Measurements from ENCODE around the gene STX5.
"Not testable (repeated sequence)": the region's sequence is repeated elsewhere in the genome, so short reads cannot be mapped to it uniquely, and the experiment has no call there.

STX5 gene, protein sequence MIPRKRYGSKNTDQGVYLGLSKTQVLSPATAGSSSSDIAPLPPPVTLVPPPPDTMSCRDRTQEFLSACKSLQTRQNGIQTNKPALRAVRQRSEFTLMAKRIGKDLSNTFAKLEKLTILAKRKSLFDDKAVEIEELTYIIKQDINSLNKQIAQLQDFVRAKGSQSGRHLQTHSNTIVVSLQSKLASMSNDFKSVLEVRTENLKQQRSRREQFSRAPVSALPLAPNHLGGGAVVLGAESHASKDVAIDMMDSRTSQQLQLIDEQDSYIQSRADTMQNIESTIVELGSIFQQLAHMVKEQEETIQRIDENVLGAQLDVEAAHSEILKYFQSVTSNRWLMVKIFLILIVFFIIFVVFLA

DNA sequence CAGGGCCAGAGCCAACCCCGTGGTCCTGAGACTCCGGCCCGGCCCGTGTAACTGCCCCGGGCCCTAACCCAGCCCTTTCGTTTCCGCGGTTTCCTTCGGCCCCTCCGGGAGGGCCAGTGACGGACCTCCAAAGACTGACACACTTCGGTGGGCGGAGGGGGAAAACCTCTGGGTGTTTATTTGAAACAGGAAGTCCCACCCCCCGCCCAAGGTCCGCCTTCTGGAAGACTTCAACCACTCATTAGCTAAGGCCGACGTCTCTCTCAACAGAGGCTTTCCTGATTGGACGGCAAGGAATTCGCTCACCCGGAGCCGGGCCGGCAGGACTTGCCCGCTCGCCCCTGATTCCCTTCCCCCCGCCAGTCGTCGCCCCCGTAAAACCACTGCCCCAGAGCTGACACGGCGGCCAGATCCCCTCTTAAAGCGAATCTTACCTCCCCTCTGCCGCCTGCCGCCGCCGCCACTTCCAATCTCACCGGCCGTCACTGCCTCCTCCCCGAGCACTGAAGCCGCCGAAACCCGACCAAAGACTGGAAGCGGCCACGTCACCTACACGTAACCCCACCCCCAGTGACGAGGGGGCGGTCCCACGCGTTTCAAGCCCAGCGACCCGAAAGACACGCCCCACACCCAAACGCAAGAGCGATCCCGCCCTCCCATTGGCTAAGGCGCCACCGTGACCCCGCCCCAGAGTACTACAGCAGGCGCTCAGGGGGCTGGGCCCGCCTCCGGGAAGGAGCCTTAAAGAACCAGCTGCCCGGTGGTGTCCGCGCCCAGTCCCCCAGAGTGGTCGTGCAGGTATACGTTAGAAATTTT, at the start of gene STX5:
Gene STX5, minus strand, starts transcription at position 532 of the 816 bp plus-strand sequence. CDS start 808 bp downstream, outside the sequence.
- DNase-seq, result peak; percentile 94

- peak; percentile 88 for DNase-seq
Measured at GRCh38 chr11:62880803-62881578, 49.1 kb upstream of the STX5 start, which contains the start of gene SLC3A2. TSS of gene SLC3A2 (plus strand) at chr11:62880896. CDS start at chr11:62881024, 128 bp downstream.

DNA sequence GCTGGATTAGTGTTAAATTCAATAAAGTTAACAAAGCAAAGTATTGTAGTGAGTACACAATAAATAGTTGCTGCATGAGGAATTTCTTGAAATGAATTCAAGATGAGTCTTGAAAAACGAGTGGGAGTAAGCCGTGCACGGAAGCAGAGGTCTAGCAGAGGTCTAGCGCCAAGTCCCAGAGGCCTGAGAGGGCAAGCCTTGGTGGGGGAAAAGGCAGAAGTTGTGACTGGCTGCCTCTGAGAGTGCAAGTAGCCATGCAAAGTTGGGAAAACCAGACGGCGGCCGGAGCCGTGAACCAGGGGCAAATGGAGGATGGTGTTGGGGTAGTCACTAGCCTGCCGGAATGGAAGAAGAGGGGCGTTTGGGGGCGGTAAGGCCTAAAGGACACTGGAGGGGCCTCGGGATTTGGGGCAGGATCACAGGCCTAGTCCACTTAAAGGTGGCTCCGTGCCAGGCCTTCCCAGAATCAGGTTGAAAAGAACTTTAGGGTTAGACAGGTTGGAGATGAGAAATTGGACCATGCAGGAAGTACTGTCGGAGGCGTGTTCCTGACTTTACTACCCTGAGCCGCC, 48.5 kb upstream of the STX5 start:
- no peak for DNase-seq

GRCh38 chr11:62879235-62879978, 47.6 kb upstream of the STX5 start:
- DNase-seq, result no peak

- DNase-seq, result no peak
Measured at GRCh38 chr11:62876712-62877111, 44.9 kb upstream of the STX5 start.

DNA sequence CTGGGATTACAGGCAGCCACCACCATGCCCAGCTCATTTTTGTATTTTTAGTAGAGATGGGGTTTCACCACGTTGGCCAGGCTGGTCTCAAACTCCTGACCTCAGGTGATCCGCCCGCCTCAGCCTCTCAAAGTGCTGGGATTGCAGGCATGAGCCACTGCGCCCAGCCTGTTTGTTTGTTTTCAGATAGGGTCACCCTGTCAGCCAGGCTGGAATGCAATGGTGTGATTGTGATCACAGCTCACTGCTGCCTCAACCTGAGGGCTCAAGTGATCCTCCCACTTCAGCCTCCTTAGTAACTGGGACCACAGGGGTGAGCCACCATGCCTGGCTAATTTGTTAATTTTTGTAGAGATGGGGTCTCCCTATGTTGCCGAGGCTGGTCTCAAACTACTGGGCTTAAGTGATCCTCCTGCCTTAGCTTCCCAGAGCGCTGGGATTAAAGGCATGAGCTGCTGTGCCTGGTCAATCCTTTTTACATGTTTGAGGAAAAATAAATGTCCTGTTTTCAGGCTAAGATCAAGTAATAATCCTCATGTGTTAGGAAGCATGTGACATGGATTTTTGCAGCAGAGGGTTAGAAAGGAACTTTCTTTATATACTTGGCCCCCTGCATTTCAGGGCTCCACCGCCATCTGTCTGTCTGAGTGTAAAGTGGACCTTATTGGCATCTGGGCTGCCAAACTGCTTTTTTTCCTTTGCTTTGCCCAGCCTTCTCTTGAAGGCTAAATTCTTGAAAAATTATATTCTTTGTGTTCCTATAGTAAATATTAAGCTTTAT, 44.0 kb upstream of the STX5 start:
- DNase-seq, result no peak

DNA sequence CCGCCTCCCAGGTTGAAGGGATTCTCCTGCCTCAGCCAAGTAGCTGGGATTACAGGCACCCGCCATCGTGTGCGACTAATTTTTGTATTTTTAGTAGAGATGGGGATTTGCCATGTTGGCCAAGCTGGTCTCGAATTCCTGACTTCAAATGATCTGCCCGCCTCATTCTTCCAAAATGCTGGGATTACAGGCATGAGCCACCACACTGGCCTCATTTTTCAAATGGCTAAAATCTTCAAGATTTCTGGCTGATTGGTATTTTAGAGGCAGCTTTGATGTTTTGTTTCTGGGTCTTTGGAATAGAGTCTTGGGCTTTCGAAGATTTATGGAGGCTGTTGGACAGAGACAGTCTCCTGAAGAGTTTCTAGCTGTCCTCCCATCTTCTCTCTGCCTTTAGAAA, 43.0 kb upstream of the STX5 start:
- no peak for DNase-seq

DNA sequence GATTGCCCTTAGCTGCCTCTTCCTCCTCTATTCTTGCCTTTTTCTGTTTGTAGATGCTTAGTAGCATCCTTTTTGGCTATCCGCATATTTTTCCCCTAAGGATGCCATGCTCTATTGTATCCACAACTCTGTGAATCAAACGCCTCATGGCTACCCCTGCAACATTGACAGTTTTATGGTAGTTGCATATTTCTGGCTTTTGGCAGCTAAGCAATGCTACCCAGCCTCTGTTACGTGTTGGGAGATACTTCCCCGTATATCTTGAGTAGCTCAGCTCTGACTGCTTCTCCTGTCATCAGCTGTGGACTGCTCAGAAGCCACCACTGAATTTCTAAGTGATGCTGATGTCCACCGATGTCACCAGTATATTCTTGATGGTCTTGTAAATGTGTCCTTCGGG, 33.8 kb upstream of the STX5 start:
- no peak for DNase-seq

GRCh38 chr11:62863687-62864335, 32.0 kb upstream of the STX5 start:
- DNase-seq, result no peak

GRCh38 chr11:62861564-62862192, 29.8 kb upstream of the STX5 start:
- DNase-seq, result not testable (repeated sequence)

DNA sequence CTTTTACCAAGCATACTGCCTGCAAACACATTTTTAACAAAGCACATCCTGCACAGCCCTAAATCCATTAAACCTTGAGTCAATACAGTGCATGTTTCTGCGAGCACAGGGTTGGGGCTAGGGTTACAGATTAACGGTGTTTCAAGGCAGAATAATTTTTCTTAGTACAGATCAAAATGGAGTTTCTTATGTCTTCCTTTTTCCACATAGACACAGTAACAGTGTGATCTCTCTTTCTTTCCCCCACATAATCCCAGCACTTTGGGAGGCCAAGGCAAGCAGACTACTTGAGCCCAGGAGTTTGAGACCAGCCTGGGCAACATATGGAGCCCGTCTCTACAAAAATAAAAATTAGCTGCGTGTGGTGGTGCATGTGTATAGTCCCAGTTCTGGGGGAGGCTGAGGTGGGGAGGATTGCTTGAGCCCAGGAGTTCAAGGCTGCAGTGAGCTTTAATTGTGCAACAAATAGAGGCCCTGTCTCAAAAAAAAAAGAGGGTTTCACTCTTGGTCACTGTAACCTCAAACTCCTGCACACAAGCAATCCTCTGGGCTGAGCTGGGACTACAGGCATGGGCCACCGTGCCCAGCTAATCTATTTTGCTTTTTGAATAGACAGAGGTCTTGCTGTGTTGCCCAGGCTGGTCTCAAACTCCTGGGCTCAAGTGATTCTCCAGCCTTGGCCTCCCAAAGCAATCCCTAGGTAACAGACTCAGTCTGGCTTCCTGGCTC, 29.1 kb upstream of the STX5 start:
- DNase-seq, result no peak

DNA sequence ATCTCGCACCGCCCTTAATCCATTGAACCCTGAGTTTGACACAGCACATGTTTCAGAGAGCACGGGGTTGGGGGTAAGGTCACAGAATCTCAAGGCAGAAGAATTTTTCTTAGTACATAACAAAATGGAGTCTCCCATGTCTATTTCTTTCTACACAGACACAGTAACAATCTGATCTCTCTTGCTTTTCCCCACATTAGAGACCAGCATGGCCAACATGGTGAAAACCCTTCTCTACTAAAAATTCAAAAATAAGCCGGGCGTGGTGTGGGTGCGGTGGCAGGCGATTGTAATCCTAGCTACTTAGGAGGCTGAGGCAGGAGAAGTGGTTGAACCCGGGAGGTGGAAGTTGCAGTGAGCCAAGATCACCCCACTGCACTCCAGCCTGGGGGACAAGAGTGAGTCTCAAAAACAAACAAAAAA, 27.4 kb upstream of the STX5 start:
- DNase-seq, result not testable (repeated sequence)

DNA sequence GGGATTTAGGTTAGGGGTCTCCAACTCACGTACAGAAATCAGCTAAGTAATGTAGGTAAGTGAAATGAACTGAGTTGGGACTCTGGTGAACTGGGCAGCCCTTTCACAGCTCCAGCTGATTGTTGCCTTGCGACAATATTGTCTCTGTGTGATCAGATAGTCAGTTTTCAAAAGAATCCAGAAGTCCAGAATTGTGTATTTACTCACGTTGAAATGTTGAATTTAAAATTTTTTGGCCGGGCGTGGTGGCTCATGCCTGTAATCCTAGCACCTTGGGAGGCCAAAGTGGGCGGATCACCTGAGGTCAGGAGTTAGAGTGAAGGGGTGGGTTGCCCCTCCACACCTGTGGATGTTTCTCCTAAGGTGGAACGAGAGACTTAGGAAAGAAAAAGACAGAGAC, 26.4 kb upstream of the STX5 start:
- DNase-seq, result no peak

GRCh38 chr11:62857541-62857982, 25.7 kb upstream of the STX5 start:
- no peak for DNase-seq

- no peak for DNase-seq
Measured at GRCh38 chr11:62856333-62856895, 24.6 kb upstream of the STX5 start.

- peak; percentile 94 for DNase-seq
Measured at GRCh38 chr11:62855571-62856332, 23.9 kb upstream of the STX5 start.

DNA sequence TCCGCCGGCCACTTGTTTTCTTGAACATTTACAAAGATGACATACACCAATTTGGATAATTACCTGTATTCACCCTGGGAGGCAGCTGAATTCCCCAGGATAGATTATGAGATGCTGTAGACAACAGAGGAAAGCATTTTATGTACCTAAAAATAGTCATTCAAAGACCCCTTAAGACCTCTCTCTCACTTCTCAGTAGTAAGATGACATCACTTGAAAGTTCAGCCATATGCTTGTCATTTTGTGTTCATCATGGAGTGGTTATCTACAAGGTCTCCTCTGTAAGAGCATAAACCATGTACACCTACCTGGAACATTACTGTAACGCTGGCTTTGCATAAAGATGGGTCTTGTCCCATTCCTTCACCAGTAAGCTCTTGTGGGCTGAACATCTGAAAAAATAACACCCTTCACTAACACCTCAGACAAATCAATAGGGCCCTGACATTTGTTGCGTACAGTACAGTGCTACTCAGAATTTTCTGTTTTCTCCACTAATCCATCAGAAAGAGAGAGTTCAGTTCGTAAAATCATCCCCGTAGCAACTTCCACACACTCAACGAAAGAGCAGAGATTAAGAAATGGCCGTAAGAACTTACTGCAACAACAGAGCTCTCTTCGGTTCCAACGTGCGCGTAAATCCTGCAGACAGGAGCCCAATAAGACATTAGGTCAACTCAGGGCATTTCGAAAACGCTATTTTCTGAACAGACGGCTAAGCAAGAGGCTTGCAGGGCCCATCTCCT, 23.1 kb upstream of the STX5 start:
- no peak for DNase-seq
